HG03460 (cell line): ENCODE measurements around the gene TENM4.

ENCODE experiments used
- ATAC-seq: cut with Tn5 transposase; IDR thresholded peaks from one replicate; pipeline ENCODE4 v1.9.1; 2021; ENCODE audit not compliant: unreplicated experiment

Gene TENM4

DNA sequence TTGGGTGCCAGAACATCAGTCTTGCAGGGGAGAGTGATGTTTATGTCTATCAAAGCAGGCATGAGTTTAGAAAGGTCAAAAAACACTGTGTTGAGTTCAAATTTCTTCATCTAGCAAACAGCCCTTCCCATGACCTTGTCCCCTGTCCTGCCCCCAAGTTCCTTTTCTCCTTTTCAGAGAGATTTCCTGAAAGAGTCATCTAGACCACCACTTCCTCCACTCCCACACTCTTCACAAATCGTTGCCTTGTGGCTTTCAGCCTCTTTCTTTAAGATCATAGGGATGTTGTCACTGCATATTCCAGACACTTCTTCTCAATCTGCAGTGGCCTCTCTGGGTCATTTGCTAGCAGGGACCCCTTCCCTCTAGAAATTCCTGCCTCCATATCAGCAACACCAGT lies 290.5 kb downstream of the TENM4 start:
- ATAC-seq = no peak

DNA sequence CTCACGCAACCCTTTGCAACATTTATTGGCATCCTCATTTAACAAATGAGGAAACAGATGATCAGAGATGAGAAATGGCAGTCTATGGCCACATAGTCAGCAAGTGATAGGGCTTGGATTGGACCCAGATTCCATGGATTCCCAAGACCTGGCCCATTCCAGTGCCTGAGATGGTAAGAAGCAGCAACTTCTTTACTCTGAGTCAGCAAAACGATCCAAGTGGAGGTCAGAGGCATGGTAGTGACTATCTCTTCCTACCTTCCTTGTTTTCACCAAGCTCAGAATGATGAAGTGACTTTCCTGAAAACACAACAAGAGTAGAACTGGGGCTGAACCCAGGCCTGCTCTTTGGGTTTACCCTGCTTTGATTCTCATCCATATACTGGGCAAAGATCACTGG lies 293.1 kb downstream of the TENM4 start:
- no peak for ATAC-seq

DNA sequence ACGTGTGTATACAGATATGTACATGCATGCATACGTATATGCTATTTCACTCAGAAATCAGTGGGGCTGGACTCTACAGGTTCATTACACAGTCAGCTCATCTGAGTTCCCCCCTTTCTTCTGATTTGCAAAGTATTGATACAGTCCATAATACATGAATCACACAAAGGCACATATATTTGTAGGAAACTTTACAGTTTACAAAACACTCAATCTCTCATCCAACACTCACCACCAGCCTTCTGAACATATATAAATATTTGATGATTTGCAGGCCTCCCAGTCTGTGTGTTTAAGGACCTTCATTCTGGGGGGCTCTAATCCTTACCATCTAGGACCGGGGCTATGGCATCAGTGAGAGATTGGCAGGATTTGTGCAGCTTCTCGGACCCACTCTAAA lies 293.8 kb downstream of the TENM4 start:
- no peak for ATAC-seq

DNA sequence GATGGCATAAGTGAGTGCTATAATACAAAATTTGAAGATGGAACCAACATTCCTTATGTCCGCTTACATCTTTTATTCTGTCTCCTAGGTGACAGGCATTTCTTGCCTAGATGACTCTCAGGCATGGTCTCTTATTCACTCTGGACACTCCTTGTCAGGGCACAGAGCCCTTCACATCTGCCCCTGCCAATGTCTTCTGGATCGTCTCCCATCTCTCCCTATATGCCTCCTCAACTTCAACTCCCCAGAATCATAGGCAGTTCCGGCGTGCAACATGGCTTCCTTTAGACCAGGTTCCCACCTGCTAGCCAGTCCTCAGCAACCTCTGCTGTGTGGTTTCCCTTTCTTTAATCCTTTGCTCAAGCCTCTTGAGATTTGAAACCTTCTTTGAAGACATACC lies 300.9 kb downstream of the TENM4 start:
- no peak for ATAC-seq

DNA sequence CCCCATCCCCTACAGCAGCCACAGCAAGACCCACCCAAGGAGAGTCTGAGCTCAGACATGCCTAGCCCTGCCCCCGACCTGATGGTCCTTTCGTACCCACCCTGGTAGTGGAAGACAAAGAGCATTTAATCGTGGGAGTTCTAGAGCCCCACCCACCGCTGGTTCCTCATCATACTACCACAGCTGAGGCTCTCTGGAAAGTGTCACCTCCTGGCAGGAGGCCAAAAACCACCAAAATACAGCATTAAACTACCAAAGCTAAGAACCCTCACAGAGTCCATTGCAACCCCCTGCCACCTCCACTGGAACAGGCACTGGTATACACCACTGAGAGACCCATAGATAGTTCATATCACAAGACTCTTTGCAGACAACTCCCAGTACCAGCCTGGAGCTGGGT lies 311.1 kb downstream of the TENM4 start:
- ATAC-seq = no peak

DNA sequence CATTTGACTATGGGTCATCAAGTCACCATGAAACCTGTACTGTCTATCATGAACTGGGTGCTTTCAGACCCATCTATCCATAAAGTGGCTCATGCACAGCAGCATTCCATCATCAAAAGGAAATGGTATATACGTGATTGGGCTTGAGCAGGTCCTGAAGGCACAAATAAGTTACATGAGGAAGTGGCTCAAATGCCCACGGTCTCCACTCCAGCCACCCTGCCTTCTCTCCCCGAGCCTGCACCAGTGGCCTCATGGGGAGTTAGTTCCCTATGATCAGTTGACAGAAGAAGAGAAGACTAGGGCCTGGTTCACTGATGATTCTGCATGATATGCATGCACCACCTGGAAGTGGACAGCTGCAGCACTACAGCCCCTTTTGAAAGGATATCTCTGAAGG lies 312.5 kb downstream of the TENM4 start:
- ATAC-seq = no peak

DNA sequence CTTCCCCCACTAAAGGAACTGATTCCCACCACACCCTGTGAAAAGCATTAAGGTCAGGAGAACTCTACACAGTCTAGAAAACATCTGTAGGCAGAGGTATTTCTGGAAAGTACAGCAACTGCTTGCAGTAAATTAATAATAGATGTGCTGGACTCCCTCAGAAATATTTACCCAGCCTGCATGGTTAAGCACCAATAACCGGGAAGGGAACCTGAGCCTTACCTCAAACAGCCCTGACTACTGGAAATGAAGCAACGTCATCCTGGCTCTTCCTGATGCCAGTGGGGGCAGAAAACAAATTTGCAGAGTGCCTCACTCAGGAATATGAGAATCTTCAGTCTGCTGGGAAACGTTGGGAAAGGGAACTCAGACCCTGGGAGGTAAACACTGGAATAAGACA lies 318.1 kb downstream of the TENM4 start:
- no peak for ATAC-seq

DNA sequence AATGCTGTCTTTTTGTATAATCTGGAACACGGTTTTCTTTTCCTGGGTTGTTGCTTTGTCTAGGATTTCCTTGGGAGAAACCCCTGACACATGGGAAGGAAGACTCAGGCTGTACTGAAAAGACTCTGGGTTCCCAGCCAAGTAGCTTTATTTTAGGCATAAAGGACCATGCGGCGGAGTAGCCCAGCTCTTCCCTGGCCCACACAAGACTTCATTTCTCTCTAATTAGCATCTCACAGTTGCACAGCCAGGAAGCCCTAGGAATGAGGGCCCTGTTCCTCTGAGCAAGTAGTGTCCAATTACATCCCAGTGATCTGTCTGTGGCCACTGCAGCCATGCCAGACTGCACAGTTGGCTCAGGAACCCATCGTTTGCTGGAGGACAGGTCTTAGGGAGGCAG lies 319.5 kb downstream of the TENM4 start:
- ATAC-seq = no peak

DNA sequence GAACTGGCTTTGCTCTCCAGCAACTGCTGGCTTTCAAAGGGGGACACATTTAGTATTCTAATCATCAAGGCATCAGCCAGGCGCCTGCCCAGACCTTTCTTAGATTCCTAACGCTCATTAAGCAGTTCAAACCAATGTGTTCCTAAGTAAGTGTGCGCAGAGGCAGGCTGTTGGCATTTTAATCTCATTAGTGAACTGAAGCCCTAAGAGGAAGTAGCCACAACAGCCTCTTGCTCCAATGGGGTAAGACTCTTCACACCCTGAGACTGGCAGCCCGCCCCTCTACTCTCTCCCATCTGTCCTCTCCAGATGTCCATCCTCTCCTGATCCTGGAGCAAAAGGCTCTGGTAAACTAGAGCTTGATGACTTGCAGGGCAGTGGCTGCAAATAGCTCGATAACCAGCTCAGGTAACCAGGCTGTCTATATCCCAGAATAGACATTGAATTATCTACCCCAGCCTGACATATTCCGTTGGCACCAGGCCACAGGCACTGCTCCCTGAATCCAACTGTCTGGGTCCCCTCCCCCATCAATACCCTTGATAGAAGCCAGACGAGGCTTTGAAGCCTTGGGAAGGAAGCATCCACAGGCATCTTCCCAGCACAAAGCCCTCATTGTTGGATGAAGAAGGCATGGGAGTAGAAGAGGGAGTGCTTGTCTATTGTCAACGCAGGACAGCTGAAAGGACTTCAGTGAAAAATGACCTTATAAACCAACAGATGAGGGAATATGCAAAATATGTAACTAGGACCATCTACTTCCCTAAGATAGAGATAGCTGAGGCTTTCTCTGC lies 321.1 kb downstream of the TENM4 start:
- no peak for ATAC-seq

DNA sequence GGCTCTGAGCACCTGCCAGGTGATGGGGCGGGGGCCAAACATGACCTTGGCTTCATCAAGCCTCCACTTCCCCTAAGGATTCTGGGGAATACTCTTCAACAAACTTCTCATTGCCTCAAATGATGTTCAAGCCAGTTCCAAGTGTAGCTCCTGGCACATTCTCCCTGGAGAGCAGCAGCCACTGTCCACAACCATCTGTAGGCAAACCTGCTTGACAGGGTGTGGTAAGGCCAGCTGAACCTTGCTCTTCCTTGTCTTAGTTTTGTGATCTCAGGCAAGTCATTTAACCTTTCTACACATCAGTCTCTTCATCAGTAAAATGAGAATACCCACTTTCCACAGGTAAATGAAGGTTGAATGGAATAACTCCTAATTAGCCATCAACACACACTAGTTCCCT lies 323.3 kb downstream of the TENM4 start:
- no peak for ATAC-seq

DNA sequence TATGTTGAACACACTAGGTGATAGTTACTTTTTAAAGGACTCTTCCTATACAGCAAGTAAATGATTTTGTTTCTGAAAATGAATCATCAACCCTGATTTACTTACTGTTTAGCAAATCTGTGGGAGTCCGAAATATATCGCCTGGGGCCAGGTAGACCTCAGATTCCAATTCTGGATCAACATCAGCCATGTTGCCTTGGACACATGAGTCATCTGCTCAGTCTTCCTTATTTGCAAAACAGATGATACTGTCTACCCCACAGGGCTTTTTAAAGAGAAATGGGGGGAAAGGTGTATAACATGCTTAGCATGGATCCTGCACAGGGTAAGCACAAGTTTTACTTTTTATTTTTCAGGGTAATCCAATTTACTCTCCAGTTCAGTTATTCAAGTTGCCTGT lies 324.2 kb downstream of the TENM4 start:
- no peak for ATAC-seq

DNA sequence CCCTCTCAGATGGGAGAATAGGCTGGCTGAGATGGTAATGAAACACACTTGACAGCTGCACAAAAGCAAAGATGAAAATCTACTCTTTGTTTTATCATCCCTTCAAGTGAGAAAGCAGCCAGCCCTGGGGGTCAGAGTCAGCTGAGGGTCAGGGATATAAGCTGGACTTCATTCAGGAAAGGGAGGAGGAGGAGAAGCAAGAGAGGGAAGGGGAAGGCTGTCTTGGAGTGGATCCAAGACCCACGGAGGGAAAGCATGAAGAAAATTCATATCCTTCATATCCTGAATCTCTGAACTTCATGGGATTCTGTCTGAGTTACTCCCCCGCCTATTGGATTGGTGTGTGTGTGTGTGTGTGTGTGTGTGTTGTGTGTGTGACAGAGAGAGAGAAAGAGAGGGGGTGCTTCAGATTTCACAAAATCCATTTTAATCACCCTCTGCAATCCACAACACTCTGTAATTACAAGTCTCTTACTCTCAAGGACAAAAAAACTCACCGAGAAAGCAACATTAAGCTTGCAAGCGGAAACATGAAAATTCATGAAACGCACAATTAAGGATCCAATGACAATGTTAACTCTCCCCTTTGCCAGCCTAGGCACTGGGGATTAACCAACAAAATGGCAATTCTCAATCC lies 327.7 kb downstream of the TENM4 start:
- ATAC-seq = no peak

DNA sequence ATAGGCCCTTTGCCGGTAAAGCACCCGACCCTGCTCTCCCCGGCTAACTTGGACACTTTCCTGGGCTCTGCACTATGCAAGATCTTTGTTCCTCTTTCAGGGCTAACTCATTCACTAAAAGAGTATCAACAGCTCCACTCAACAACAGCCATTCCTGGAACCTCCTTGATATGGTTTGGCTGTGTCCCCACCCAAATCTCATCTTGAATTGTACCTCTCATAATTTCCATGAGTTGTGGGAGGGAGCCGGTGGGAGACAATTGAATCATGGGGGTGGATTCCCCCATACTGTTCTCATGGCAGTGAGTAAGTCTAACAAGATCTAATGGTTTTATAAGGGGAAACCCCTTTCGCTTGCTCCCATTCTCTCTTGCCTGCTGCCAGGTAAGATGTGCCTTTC lies 330.0 kb downstream of the TENM4 start:
- no peak for ATAC-seq

DNA sequence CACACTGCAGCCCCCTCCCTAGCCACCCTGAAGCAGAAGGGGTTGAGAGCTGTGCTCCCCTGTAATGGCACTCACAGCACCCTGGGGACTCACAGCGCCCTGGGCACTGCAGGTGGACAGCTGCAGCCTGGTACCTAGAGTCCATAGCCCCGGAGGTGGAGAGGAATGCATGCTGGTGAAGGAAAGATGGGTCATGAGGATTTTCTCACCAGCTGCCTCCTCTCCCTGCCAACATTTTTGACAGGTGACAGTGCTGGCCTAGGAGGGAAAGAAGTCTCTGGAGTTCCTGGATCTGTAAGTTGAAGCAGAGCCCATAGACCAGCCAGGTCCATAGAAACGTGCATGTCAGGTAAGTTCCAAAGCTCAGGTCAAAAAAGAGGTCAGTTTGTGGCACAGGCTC lies 330.5 kb downstream of the TENM4 start:
- no peak for ATAC-seq

DNA sequence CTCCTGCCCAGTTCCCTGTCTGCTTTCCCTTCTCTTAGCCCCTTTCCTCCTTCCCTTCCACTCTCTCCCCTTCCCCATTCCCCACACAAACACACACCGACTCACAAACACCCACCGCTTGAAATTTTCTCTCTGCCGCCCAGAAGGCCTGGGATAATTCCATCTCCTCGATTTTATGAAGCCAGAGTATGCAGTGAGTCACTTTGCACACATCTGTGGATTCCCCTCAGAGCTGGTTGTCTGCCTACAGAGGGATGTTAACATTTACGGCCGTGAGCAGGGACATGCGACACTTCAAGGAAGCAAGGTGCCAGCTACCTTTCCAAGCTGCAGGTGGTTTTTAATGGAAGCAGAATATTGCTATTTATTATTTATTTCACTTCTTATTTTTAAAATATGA lies 332.0 kb downstream of the TENM4 start:
- no peak for ATAC-seq

DNA sequence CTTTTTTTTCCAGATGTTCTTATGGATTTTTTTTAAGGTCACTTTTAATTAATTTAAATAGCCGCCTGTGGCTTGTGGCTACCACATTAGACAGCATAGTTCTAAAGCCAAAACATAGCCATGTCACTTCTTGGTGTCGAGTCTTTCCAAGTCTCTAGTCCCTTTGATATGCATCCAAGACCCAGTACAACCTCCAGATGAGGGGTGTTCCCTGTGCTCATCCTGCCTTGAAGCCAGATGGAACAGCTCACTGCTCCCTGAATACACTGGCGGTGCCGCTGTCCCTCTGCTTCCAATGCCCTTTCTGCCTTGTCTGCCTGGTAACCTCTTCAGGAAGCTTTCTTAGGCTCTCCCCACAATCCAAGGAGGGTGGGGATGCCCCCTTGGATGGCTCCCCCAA lies 338.0 kb downstream of the TENM4 start:
- ATAC-seq = no peak

DNA sequence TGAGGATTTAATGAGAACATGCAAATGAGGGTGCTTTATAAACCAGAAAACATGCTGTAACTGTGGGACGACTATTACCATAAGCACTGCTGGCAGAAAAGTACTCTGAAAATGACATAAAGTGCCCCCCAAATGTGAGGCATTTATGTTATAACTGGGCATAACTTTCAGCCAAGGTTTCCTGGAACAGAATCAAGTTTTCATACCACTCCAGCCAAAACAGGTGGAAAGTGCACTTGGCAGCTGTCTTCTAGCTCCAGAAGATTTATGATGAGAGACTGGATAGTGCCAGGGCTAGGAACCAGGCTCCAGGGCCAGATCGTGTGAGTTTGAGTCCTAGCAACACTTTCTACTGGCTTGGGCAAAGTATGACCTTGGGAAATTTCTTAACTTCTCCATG lies 339.2 kb downstream of the TENM4 start:
- ATAC-seq = no peak

DNA sequence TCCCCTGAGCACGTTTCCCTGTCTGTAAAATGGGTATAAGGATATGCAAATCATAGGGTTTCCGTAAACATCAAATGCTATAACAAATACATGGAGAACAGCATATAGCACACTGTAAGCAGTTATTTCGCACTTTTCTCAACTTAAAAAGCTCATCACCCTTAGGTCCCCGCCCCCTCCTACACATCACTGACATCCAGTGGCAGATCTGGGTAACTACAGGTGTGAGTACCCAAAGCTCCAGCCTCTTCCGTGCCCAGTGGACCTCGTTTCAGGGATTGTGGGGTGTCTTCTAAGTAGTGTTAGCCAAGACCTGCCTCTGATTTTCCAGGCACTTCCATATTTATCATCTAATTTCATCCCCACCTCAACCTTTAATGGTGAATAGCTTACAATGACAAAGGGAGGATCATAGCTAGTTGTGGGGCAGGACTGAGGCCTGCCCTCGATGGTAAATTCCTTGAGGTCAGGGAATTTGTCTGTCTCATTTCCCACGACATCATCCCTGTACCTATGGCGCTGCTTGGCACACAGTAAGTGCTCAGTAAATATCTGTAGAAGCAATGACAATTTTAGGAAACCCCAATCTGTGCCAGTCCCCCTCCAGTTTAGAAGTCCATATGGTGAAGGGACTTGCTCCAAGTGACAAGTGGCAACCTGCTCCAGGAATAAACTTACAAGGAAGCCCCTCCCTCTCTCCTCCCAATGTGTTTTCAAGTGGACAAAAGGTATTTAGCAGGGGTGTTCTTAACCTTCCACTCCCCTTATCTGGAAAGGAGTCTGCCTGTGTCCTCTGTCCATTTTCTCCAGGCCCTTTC lies 340.5 kb downstream of the TENM4 start:
- peak; percentile 86 for ATAC-seq

DNA sequence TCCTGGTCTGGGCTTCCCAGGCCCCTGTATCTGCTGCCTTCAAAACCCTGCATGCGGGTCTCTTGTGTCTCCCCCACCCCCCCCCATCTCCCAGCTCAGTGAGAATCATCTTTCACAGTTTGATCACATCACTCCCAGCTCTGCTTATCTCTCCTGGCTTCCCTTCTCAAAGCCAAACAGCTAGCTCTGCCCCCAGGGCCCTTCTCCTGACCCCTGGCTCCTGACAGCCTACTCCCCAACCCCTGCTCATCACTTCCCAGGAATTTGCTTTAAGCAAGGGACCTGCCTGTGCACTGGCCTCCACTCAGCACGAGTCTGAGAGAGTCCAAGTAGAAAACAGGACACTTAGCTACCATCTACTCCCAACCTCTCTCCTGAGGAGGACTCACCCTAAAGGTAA lies 342.7 kb downstream of the TENM4 start:
- no peak for ATAC-seq

DNA sequence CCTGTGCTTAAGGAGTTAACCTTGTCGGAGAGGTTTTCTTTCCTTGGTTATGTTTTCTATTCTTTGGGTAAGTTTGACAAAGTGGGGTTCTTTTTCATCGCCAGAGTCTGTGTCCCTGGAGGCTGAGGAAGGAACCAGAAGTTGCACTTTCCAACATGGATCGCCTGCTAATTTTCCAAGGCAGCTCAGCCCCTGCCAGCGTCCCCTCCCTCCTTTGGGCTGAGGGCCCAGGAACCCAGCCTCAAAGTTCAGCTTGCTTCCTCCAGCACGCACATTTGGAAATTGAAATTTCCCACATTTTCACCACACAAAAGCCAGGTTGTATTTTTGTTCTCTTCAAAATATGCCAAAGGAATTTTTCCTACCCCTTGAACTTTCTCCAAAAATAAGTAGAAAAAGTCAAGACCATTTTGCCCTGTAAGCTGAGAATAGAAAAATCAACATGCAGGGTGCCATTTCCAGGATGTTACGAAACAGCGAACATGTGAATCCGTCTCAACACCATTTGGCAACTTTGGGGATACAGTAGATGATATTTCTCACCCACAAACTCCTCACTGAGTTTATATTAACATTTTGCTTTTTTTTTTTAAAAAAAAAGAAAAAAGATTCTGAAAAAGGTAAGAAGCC lies 343.5 kb downstream of the TENM4 start:
- no peak for ATAC-seq

DNA sequence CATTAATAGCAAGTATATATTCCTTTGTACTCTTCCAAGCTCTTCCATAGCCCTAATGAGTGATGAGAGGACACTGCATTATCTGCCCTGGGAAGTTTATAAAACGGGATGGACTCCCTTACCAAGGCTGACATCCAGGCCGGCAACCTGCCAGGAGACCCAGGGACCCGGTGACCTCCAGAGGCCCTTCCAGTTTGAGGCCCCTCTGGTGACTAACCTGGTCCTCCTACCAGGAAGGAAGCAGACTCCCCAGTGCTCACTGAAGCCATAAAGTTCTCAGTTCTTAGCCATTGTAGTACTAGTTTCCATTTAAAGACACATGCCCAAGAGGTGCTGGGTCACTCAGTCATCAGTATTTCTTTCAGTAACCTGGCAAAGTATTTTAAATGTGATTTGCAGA lies 345.4 kb downstream of the TENM4 start:
- ATAC-seq = no peak

DNA sequence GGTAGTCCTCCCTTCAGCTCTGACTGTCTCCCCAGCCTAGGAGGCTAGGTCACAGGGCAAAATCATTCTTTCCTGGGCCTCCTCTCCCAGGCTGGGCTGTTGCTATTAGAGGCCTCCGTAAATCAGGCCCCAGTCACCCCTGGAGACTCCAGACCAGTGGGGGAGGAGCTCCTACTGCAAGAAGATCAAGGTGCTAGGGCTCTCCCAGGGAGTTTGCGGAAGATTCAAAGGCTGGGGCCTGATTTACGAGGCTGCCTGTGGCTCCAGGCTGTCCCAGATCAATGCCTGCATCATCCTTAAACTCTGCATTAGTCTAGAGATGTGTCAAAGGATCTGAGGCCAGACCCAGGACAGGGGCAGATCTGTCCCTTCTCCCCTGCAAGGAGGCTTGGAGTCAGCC lies 346.2 kb downstream of the TENM4 start:
- ATAC-seq = no peak
